ENCODE measurements around the gene SYT1.

Gene SYT1

DNA sequence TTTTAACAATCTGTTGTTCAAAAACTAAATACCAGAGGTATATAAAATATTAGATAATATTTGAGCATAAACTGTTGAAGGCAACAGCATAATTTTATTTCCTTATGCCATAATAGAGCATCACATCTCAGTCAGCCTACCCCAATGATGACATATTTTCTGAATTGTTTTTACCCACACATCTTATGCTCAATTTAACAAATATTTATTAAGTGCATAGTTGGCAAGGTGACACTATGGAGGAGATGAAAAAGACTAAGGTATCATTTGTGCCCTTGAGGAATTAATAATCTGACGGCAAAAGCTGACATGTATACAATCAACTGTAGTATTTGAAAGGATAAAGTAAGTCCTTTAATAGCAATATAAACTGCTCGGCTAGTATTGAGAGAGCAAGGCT lies 102.4 kb downstream of the SYT1 start:
- no peak for ATAC-seq
- TF ChIP-seq GLIS3 (CRISPR knock-in tag; IDR thresholded peaks at IDR 0.05) (no peak), TCF4 (CRISPR knock-in tag; IDR thresholded peaks at IDR 0.05; ENCODE audit: borderline replicate concordance) (no peak), RARB (CRISPR knock-in tag; IDR thresholded peaks at IDR 0.05) (no peak), PPARA (CRISPR knock-in tag; IDR thresholded peaks at IDR 0.05; ENCODE audit: borderline replicate concordance) (no peak), ESRRG (CRISPR knock-in tag; IDR thresholded peaks at IDR 0.05) (no peak), ZNF8 (CRISPR knock-in tag; IDR thresholded peaks at IDR 0.05) (no peak), BACH2 (CRISPR knock-in tag; IDR thresholded peaks at IDR 0.05; ENCODE audit: borderline replicate concordance) (no peak), PATZ1 (CRISPR knock-in tag; IDR thresholded peaks at IDR 0.05; ENCODE audit: borderline replicate concordance) (no peak), ZNF565 (CRISPR knock-in tag; conservative IDR thresholded peaks at IDR 0.05; ENCODE audit: low read depth) (no peak)
- TF ChIP-seq, protein P1, sequence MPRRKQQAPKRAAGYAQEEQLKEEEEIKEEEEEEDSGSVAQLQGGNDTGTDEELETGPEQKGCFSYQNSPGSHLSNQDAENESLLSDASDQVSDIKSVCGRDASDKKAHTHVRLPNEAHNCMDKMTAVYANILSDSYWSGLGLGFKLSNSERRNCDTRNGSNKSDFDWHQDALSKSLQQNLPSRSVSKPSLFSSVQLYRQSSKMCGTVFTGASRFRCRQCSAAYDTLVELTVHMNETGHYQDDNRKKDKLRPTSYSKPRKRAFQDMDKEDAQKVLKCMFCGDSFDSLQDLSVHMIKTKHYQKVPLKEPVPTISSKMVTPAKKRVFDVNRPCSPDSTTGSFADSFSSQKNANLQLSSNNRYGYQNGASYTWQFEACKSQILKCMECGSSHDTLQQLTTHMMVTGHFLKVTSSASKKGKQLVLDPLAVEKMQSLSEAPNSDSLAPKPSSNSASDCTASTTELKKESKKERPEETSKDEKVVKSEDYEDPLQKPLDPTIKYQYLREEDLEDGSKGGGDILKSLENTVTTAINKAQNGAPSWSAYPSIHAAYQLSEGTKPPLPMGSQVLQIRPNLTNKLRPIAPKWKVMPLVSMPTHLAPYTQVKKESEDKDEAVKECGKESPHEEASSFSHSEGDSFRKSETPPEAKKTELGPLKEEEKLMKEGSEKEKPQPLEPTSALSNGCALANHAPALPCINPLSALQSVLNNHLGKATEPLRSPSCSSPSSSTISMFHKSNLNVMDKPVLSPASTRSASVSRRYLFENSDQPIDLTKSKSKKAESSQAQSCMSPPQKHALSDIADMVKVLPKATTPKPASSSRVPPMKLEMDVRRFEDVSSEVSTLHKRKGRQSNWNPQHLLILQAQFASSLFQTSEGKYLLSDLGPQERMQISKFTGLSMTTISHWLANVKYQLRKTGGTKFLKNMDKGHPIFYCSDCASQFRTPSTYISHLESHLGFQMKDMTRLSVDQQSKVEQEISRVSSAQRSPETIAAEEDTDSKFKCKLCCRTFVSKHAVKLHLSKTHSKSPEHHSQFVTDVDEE (CRISPR knock-in tag; IDR thresholded peaks at IDR 0.05), result no peak
- TF ChIP-seq, protein P2, sequence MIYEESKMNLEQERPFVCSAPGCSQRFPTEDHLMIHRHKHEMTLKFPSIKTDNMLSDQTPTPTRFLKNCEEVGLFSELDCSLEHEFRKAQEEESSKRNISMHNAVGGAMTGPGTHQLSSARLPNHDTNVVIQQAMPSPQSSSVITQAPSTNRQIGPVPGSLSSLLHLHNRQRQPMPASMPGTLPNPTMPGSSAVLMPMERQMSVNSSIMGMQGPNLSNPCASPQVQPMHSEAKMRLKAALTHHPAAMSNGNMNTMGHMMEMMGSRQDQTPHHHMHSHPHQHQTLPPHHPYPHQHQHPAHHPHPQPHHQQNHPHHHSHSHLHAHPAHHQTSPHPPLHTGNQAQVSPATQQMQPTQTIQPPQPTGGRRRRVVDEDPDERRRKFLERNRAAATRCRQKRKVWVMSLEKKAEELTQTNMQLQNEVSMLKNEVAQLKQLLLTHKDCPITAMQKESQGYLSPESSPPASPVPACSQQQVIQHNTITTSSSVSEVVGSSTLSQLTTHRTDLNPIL (CRISPR knock-in tag; IDR thresholded peaks at IDR 0.05; ENCODE audit: low read depth), result no peak

GRCh38 chr12:78968226-78968625 lies 103.7 kb downstream of the SYT1 start:
- no peak for ATAC-seq
- no peak for TF ChIP-seq ESRRG (CRISPR knock-in tag; IDR thresholded peaks at IDR 0.05)
- no peak for TF ChIP-seq GLIS3 (CRISPR knock-in tag; IDR thresholded peaks at IDR 0.05)
- no peak for TF ChIP-seq BACH2 (CRISPR knock-in tag; IDR thresholded peaks at IDR 0.05; ENCODE audit: borderline replicate concordance)
- no peak for TF ChIP-seq POU6F1 (CRISPR knock-in tag; IDR thresholded peaks at IDR 0.05; ENCODE audit: borderline replicate concordance, low read depth)
- no peak for TF ChIP-seq ARNTL (CRISPR knock-in tag; IDR thresholded peaks at IDR 0.05; ENCODE audit: borderline replicate concordance, low read depth)
- TF ChIP-seq PATZ1 (CRISPR knock-in tag; IDR thresholded peaks at IDR 0.05; ENCODE audit: borderline replicate concordance), result no peak
- no peak for TF ChIP-seq OSR1 (CRISPR knock-in tag; IDR thresholded peaks at IDR 0.05)
- TF ChIP-seq ZC3H10 (CRISPR knock-in tag; IDR thresholded peaks at IDR 0.05), result no peak
- TF ChIP-seq CSDC2 (CRISPR knock-in tag; IDR thresholded peaks at IDR 0.05), result no peak
- TF ChIP-seq, protein P2 (CRISPR knock-in tag; IDR thresholded peaks at IDR 0.05; ENCODE audit: low read depth), result no peak
- TF ChIP-seq ZFP30 (CRISPR knock-in tag; IDR thresholded peaks at IDR 0.05), result no peak
- TF ChIP-seq, protein P3, sequence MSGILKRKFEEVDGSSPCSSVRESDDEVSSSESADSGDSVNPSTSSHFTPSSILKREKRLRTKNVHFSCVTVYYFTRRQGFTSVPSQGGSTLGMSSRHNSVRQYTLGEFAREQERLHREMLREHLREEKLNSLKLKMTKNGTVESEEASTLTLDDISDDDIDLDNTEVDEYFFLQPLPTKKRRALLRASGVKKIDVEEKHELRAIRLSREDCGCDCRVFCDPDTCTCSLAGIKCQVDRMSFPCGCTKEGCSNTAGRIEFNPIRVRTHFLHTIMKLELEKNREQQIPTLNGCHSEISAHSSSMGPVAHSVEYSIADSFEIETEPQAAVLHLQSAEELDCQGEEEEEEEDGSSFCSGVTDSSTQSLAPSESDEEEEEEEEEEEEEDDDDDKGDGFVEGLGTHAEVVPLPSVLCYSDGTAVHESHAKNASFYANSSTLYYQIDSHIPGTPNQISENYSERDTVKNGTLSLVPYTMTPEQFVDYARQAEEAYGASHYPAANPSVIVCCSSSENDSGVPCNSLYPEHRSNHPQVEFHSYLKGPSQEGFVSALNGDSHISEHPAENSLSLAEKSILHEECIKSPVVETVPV (CRISPR knock-in tag; IDR thresholded peaks at IDR 0.05), result no peak
- TF ChIP-seq TOX (CRISPR knock-in tag; IDR thresholded peaks at IDR 0.05; ENCODE audit: borderline replicate concordance), result no peak
- no peak for TF ChIP-seq ZFP3 (CRISPR knock-in tag; IDR thresholded peaks at IDR 0.05)
- no peak for TF ChIP-seq RARB (CRISPR knock-in tag; IDR thresholded peaks at IDR 0.05)

Measured in SK-N-SH treated with all-trans-retinoic acid at 6 μM for 48 hours (cell line).